Rectal smooth muscle tissue (tissue), 1 donor: Measurements from ENCODE around the gene CSK.

Experiments used
- H3K27ac ChIP-seq: one replicate; pipeline ENCODE4 v1.7.0; 2013; ENCODE audit warnings: low read depth, low read length, inconsistent platforms
- H3K27me3 ChIP-seq: one replicate; pipeline ENCODE4 v1.7.0; 2013; ENCODE audit warnings: low read length; ENCODE audit not compliant: control insufficient read depth, insufficient read depth
- H3K36me3 ChIP-seq: one replicate; pipeline ENCODE4 v1.7.0; 2013; ENCODE audit warnings: low read length; ENCODE audit not compliant: control insufficient read depth, insufficient read depth
- H3K4me1 ChIP-seq: one replicate; pipeline ENCODE4 v1.7.0; 2013; ENCODE audit warnings: low read length; ENCODE audit not compliant: control insufficient read depth, insufficient read depth
- H3K4me3 ChIP-seq: one replicate; pipeline ENCODE4 v1.7.0; 2013; ENCODE audit warnings: low read length
- H3K9ac ChIP-seq: one replicate; pipeline ENCODE4 v1.7.0; 2013; ENCODE audit warnings: low read length

CSK gene

DNA sequence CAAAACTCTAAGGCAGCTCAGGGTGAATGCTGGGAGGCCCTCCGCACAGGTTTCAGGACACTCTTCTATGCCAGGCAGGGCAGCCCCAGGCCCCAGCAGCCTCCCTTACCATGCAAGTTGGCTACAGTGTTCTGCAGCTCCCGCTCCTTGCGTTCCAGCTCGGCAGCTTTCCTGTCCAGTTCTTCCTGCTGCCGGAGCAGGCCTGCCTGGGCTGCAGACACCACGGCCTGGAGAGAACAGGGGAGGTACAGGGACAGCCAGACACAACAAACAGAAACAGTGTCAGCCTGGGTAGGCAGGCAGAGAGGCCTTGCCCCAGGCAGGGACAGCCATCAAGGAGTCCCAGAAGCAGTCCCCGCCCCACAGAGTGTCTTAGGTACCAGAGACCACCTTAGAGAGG lies 70.1 kb downstream of the CSK start:
- Histone ChIP-seq H3K27me3 (no peaks in the 10 kb centered on the region), H3K27ac (no peak overlapping the region), H3K9ac (no peak overlapping the region), H3K4me3 (no peak overlapping the region), H3K36me3 (peaks cover 49% of the 10 kb centered on the region), H3K4me1 (no peaks in the 10 kb centered on the region)
